K562 (cell line): Measurements from ENCODE around the gene SRPK1. TPM values are rescaled to one million over a fixed set of nuclear protein-coding genes. Genes with fewer than 3 reads are reported as not detected.

Experiments used
- CBFA2T2 ChIP-seq: fragments of 450-650 bp; conservative IDR thresholded peaks from 2 replicates; pipeline ENCODE4 v1.6.1; 2017; ENCODE audit warnings: mild to moderate bottlenecking
- CCAR2 ChIP-seq: fragments of 200-400 bp; formaldehyde crosslinking; IDR thresholded peaks from 2 replicates; pipeline ENCODE4 v1.6.1; 2017; ENCODE audit warnings: mild to moderate bottlenecking, low read depth, low read length
- ELF4 ChIP-seq: fragments of 450-650 bp; formaldehyde crosslinking; IDR thresholded peaks from 2 replicates; pipeline ENCODE4 v1.4.0; 2022; ENCODE audit warnings: missing genetic modification characterization
- ELK3 ChIP-seq: fragments of 450-650 bp; formaldehyde crosslinking; IDR thresholded peaks from 2 replicates; pipeline ENCODE4 v1.4.0; 2020; ENCODE audit warnings: mild to moderate bottlenecking
- ESRRB ChIP-seq: fragments of 250-450 bp; sonication (Bioruptor Pico); IDR thresholded peaks from 2 replicates; pipeline ENCODE4 v1.5.0; 2020; ENCODE audit warnings: mild to moderate bottlenecking, moderate library complexity, borderline replicate concordance
- JUND ChIP-seq, 2 experiments: IDR thresholded peaks; 2 replicates in 1 of 2; 3 replicates in 1 of 2; pipeline ENCODE4 v1.6.1; 2011; ENCODE audit warnings: borderline replicate concordance in 2 of 2, low read depth in 2 of 2, low read length in 2 of 2, improper control_type of control experiment in 1 of 2, missing biosample characterization in 1 of 2, missing genetic modification characterization in 1 of 2, missing genetic modification reagents in 1 of 2
- MEF2A ChIP-seq: IDR thresholded peaks from 2 replicates; pipeline ENCODE4 v1.6.1; 2011; ENCODE audit warnings: low read depth, mild to moderate bottlenecking, low read length, moderate library complexity; ENCODE audit not compliant: control insufficient read depth
- NCOR1 ChIP-seq: fragments of 450-650 bp; IDR thresholded peaks from 2 replicates; pipeline ENCODE4 v1.6.1; 2016; ENCODE audit warnings: mild to moderate bottlenecking, moderate library complexity
- NEUROD1 ChIP-seq: fragments of 150-350 bp; IDR thresholded peaks from 2 replicates; pipeline ENCODE4 v1.6.1; 2014; ENCODE audit warnings: borderline replicate concordance, low read length, low read depth; ENCODE audit not compliant: partially characterized antibody
- OTX1 ChIP-seq: fragments of 450-650 bp; formaldehyde crosslinking; IDR thresholded peaks from 2 replicates; pipeline ENCODE4 v1.4.0; 2022; ENCODE audit warnings: mild to moderate bottlenecking
- PRMT5 ChIP-seq: sonication (generic); formaldehyde crosslinking; IDR thresholded peaks from 2 replicates; pipeline ENCODE4 v1.5.0; 2020; ENCODE audit warnings: missing genetic modification reagents
- RFX1 ChIP-seq: fragments of 450-650 bp; IDR thresholded peaks from 2 replicates; pipeline ENCODE4 v1.6.1; 2016; ENCODE audit warnings: mild to moderate bottlenecking, moderate library complexity
- TAL1 ChIP-seq: fragments of 450-650 bp; IDR thresholded peaks from 2 replicates; pipeline ENCODE4 v1.6.1; 2016; ENCODE audit warnings: mild to moderate bottlenecking
- TCF3 ChIP-seq: sonication (generic); formaldehyde crosslinking; IDR thresholded peaks from 2 replicates; pipeline ENCODE4 v1.4.0; 2020; ENCODE audit warnings: mild to moderate bottlenecking, missing genetic modification reagents
- ZNF407 ChIP-seq: fragments of 450-650 bp; IDR thresholded peaks from 2 replicates; pipeline ENCODE4 v1.6.1; 2016; ENCODE audit warnings: low read depth
- polyA plus RNA-seq, 8 experiments: library from polyadenylated mRNA; depleted of rRNA in 4 of 8; stranded (reverse) in 5 of 8; unstranded in 3 of 8; fragments of >200 nt; fragmentation: Nextera tagmentation in 2 of 8; fragmentation: Illumina TruSeq in 1 of 8; extraction: Ambion mirVana in 2 of 8; extraction: Trizol in 1 of 8; gene quantifications; 2 replicates each; pipeline versions ENCODE4 v1.2.1 to v1.2.3, GENCODE V29; 2011 to 2014; ENCODE audit warnings: inconsistent platforms in 1 of 8, missing spikeins in 1 of 8
- total RNA-seq, 7 experiments: library from RNA; depleted of rRNA in 6 of 7; stranded (reverse); fragments of >200 nt in 6 of 7; fragmentation: Illumina TruSeq in 2 of 7; extraction: Trizol in 2 of 7; gene quantifications; 2 replicates each; pipeline versions ENCODE4 v1.2.1 to v1.2.3, GENCODE V29; 2011 to 2021; ENCODE audit warnings: low replicate concordance in 1 of 7
- TF ChIP-seq, protein P1 (sequence below), 2 experiments: fragments of 450-650 bp; IDR thresholded peaks; 2 replicates each; pipeline ENCODE4 v1.6.1; 2018; ENCODE audit warnings: mild to moderate bottlenecking in 2 of 2, low read depth in 1 of 2; ENCODE audit not compliant: partially characterized antibody in 2 of 2

SRPK1 gene
- total and polyA plus RNA-seq, 9 of the 15 experiments (the other 6 are each of a cell fraction or from before 2014, with no cell fraction given): 99.6 to 185 (median 159) TPM

GRCh38 chr6:35808688-35809087, 112.2 kb downstream of the SRPK1 start (continued):
- TF ChIP-seq ZNF407 (no peak), PRMT5 (CRISPR knock-in tag) (no peak), NEUROD1 (no peak), MEF2A (no peak), TAL1 (peak; percentile 30; the same call in 1 of the 2 replicates), RFX1 (no peak), JUND (IDR thresholded peaks at IDR 0.05; ENCODE audit: borderline replicate concordance, low read depth, low read length) (no peak), JUND (tag; IDR thresholded peaks at IDR 0.05; ENCODE audit: borderline replicate concordance, low read depth, low read length) (no peak), CBFA2T2 (peak; percentile 54), ELF4 (CRISPR knock-in tag) (no peak), ELK3 (CRISPR knock-in tag) (no peak), ESRRB (CRISPR knock-in tag) (no peak), NCOR1 (no peak), OTX1 (CRISPR knock-in tag) (no peak), CCAR2 (no peak), TCF3 (CRISPR knock-in tag) (0 out of 2 replicates have a peak, but pooled peaks have one; percentile 19)
- TF ChIP-seq, protein P1, sequence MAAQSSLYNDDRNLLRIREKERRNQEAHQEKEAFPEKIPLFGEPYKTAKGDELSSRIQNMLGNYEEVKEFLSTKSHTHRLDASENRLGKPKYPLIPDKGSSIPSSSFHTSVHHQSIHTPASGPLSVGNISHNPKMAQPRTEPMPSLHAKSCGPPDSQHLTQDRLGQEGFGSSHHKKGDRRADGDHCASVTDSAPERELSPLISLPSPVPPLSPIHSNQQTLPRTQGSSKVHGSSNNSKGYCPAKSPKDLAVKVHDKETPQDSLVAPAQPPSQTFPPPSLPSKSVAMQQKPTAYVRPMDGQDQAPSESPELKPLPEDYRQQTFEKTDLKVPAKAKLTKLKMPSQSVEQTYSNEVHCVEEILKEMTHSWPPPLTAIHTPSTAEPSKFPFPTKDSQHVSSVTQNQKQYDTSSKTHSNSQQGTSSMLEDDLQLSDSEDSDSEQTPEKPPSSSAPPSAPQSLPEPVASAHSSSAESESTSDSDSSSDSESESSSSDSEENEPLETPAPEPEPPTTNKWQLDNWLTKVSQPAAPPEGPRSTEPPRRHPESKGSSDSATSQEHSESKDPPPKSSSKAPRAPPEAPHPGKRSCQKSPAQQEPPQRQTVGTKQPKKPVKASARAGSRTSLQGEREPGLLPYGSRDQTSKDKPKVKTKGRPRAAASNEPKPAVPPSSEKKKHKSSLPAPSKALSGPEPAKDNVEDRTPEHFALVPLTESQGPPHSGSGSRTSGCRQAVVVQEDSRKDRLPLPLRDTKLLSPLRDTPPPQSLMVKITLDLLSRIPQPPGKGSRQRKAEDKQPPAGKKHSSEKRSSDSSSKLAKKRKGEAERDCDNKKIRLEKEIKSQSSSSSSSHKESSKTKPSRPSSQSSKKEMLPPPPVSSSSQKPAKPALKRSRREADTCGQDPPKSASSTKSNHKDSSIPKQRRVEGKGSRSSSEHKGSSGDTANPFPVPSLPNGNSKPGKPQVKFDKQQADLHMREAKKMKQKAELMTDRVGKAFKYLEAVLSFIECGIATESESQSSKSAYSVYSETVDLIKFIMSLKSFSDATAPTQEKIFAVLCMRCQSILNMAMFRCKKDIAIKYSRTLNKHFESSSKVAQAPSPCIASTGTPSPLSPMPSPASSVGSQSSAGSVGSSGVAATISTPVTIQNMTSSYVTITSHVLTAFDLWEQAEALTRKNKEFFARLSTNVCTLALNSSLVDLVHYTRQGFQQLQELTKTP (IDR thresholded peaks at IDR 0.05; ENCODE audit: low read depth in 1 of 2, partially characterized antibody in 2 of 2): no peak
- TF ChIP-seq, all 486 proteins: peak for 10
